Mesangial cell (primary cell): Measurements from ENCODE around the gene PRSS36. TPM values are rescaled to one million over a fixed set of nuclear protein-coding genes. Genes with fewer than 3 reads are reported as not detected.

ENCODE experiments used
- total RNA-seq: library from RNA; depleted of rRNA; stranded (reverse); fragments of >200 nt; gene quantifications from 2 replicates; pipeline ENCODE4 v1.2.3, GENCODE V29; 2015

PRSS36 gene
- total RNA-seq: 1.1 and 7.9 TPM in 2 replicates

GRCh38 chr16:31149894-31150890, at the start of gene PRSS36:
Gene PRSS36, minus strand, starts transcription at chr16:31150066. Its CDS starts 31 bp downstream, at chr16:31150035.

GRCh38 chr16:31179747-31180459, 30.0 kb upstream of the PRSS36 start, which contains the start of gene FUS:
Gene FUS, plus strand, starts transcription at chr16:31180139. Its CDS starts 76 bp downstream, at chr16:31180215.

GRCh38 chr16:31135535-31136286, 14.2 kb downstream of the PRSS36 start, which contains the start of gene PRSS8:
Gene PRSS8, minus strand, starts transcription at chr16:31135727. Its CDS starts 229 bp downstream, at chr16:31135498.

GRCh38 chr16:31117384-31118222, 32.3 kb downstream of the PRSS36 start, which contains the start of gene KAT8:
Gene KAT8, plus strand, starts transcription at chr16:31117664. Its CDS starts 18 bp downstream, at chr16:31117682.

GRCh38 chr16:31108035-31108793, 41.7 kb downstream of the PRSS36 start, which contains the start of gene BCKDK:
Gene BCKDK, plus strand, starts transcription at chr16:31108386. Its CDS starts 838 bp downstream, at chr16:31109224.

GRCh38 chr16:31094424-31095120, 55.3 kb downstream of the PRSS36 start, which contains the start of gene VKORC1:
Gene VKORC1, minus strand, starts transcription at chr16:31094797. Its CDS starts 68 bp downstream, at chr16:31094729.

Other genes with a start within 250 kb of the PRSS36 start
- gene FBXL19, start 226.5 kb downstream of the PRSS36 start, total RNA-seq: 31.8 and 37.6 TPM in 2 replicates
- gene ORAI3, start 201.0 kb downstream of the PRSS36 start, total RNA-seq: 24.4 and 95.3 TPM in 2 replicates
- gene SETD1A, start 192.3 kb downstream of the PRSS36 start, total RNA-seq: 6.5 and 8.0 TPM in 2 replicates
- 11.2 and 64.7 TPM in 2 replicates for gene HSD3B7, start 164.9 kb downstream of the PRSS36 start, total RNA-seq
- gene STX1B, start 139.4 kb downstream of the PRSS36 start, total RNA-seq: 0.63 and 0.65 TPM in 2 replicates
- gene STX4, start 116.5 kb downstream of the PRSS36 start, total RNA-seq: 20.9 and 23.1 TPM in 2 replicates
- 13.4 and 14.2 TPM in 2 replicates for gene ZNF668, start 75.8 kb downstream of the PRSS36 start, total RNA-seq
- gene ZNF646, start 75.6 kb downstream of the PRSS36 start, total RNA-seq: 12.7 and 22.7 TPM in 2 replicates
- 0.81 and 1.6 TPM in 2 replicates for gene PRSS53, start 61.1 kb downstream of the PRSS36 start, total RNA-seq
- 217 and 229 TPM in 2 replicates for gene VKORC1, start 55.3 kb downstream of the PRSS36 start, total RNA-seq
- gene BCKDK, start 41.7 kb downstream of the PRSS36 start, total RNA-seq: 88.5 and 103 TPM in 2 replicates
- gene KAT8, start 32.4 kb downstream of the PRSS36 start, total RNA-seq: 31.8 and 47.4 TPM in 2 replicates
- 2.6 and 13.1 TPM in 2 replicates for gene PRSS8, start 14.3 kb downstream of the PRSS36 start, total RNA-seq
- gene FUS, start 30.1 kb upstream of the PRSS36 start, total RNA-seq: 43.7 and 78.9 TPM in 2 replicates
- gene PYCARD, start 52.7 kb upstream of the PRSS36 start, total RNA-seq: 37.3 and 88.6 TPM in 2 replicates
- gene TRIM72, start 64.1 kb upstream of the PRSS36 start, total RNA-seq: not detected in 2 replicates
- not detected in 2 replicates for gene PYDC1, start 67.1 kb upstream of the PRSS36 start, total RNA-seq
- gene ITGAM, start 109.9 kb upstream of the PRSS36 start, total RNA-seq: 2.1 TPM in 1 of 2 replicates, not detected in the other
- gene ITGAX, start 205.1 kb upstream of the PRSS36 start, total RNA-seq: under 0.01 TPM in 2 replicates
- gene ITGAD, start 243.3 kb upstream of the PRSS36 start, total RNA-seq: not detected in 2 replicates